OCI-LY1 (cell line): ENCODE data around the gene ZNF639.

ENCODE experiments used
- EZH2 ChIP-seq: fragments of 200-600 bp; sonication (generic), shearing (Covaris generic); IDR thresholded peaks from 2 replicates; pipeline ENCODE4 v1.8.0; 2017; ENCODE audit warnings: borderline replicate concordance, mixed run types, mild to moderate bottlenecking, antibody characterized with exemption, low read length, moderate library complexity, mixed read lengths
- TF ChIP-seq, protein P1 (sequence below): fragments of 200-600 bp; sonication (generic), shearing (Covaris generic); IDR thresholded peaks from 2 replicates; pipeline ENCODE4 v1.5.1; 2017; ENCODE audit warnings: mild to moderate bottlenecking, antibody characterized with exemption, low read length, moderate library complexity, mixed read lengths

DNA sequence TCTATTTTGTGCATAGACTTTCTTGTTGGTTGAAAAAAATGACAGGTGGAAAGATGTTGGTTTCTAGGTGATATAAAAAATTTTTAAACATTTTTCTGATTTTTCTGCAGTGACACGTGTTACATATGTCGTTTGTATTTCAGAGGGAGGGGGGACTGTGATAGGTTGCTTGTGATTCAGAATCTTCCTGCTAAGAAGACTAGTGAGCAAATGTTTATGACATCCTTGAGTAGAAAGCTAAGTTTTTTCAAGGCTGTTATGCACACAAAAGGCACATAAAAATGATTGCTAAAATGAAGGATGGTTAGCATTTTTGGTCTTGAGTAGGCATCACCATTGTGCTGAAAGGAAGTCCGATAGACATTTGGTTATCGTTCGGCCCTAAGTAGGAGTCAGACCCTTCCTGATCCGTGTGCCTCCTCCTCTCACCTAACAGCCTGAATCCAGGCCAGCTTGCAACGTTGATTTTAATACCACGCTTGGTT lies 1.5 kb downstream of the ZNF639 start:
- TF ChIP-seq, protein P1, sequence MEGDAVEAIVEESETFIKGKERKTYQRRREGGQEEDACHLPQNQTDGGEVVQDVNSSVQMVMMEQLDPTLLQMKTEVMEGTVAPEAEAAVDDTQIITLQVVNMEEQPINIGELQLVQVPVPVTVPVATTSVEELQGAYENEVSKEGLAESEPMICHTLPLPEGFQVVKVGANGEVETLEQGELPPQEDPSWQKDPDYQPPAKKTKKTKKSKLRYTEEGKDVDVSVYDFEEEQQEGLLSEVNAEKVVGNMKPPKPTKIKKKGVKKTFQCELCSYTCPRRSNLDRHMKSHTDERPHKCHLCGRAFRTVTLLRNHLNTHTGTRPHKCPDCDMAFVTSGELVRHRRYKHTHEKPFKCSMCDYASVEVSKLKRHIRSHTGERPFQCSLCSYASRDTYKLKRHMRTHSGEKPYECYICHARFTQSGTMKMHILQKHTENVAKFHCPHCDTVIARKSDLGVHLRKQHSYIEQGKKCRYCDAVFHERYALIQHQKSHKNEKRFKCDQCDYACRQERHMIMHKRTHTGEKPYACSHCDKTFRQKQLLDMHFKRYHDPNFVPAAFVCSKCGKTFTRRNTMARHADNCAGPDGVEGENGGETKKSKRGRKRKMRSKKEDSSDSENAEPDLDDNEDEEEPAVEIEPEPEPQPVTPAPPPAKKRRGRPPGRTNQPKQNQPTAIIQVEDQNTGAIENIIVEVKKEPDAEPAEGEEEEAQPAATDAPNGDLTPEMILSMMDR = no peak
- no peak for TF ChIP-seq EZH2
